Activated CD4-positive, alpha-beta T cell treated with anti-CD3 and anti-CD28 coated beads, Interleukin-2, Interleukin-4, amounts not matched to agents 100 ng/mL and 50 ng/mL, durations not matched to agents 16 hours and 8 hours (primary cell): Measurements from ENCODE around the gene TOM1.

Experiments
- DNase-seq: peaks from one replicate; pipeline ENCODE4 v3.0.0-alpha.2; 2020; ENCODE audit warnings: low spot score

TOM1 gene

DNA sequence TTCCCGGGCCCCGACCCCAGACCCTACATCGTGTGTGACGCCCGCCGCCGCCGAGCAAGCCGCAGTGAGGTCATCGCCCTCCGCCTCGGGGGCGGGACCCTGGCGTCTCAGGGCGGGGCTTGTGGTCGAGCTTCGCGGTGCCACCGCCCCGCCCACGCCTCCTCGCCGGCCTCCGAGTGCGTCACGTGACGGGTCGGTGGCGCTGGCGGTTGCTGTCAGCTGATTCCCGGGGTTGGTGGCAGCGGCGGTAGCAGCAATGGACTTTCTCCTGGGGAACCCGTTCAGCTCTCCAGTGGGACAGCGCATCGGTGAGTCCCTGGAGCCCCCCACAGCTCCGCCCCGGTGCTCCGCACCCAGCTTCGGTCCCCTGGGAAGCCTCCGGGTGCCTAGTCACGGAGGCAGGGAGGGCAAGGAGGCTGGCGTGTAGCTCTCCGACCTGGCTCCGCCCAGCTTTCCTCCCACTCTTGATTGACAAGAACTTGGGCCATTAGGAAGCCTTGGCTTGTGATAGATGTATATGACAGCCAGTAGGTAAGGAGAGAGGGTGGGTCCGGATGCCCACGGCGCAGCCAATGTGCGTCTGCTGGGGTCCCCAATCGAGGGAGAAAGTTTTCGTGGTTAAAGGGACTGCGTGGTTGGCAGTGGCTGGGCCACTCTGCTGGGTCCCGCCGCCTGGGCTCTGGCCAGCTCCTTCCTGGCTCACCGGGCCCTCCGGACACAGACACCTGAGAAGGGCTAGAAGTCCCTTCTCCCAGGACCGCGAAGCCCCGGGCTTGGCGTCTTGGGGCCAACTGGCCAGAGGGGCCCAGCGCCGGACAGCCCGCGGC, at the start of gene TOM1:
TOM1 (plus strand) TSS at position 222 of the 827 bp plus-strand sequence; CDS start at position 257, 35 bp downstream.
- peak; percentile 97 for DNase-seq

DNA sequence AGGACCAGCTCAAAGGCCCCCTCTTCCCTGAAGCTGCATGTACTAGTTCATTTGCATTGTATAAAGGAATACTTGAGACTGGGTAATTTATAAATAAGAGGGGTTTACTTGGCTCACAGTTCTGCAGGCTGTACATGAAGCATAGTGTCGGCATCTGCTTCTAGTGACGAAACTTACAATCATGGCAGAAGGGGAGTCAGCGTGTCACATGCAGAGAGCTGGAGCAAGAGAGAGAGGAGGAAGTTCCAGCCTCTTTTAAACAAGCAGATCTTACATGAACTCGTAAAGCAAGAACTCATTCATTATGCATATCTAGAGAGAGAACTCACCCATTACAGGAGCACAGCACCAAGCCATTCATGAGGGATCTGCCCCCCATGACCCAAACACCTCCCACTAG, 49.5 kb upstream of the TOM1 start:
- no peak for DNase-seq

DNA sequence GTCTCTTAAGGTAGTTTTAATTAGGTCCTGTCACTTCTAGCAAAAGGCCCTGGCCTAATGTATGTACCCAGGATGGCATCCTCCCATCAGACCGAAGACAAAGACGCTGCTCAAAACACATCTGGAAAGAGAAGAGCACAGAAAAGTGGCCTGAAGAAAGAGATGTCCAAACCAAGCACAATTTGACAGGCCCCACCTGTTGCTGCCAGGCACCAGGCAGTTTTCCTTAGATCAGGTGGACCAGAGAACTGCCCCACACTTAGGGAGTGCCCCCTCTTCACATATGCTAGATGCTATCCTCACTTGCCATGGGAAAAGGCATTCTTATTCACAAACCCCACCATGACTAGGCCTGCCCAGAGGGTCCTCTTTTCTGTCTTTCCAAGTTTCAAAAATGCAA, 45.7 kb upstream of the TOM1 start:
- no peak for DNase-seq

DNA sequence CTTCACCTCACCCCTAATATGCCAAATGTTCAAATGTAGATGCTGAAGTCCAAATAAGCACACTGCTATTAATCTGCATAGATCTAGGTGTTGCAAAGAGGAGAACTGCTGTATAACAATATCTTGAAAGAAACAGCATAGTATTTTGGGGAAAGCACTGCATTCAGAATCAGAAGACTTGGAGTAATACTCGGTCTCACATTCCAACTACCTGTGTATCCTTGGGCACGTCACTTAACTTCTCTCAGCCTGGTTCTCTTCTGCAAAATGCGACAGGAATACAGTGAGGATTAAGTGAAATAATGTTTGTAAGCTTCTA, 42.7 kb upstream of the TOM1 start:
- no peak for DNase-seq

DNA sequence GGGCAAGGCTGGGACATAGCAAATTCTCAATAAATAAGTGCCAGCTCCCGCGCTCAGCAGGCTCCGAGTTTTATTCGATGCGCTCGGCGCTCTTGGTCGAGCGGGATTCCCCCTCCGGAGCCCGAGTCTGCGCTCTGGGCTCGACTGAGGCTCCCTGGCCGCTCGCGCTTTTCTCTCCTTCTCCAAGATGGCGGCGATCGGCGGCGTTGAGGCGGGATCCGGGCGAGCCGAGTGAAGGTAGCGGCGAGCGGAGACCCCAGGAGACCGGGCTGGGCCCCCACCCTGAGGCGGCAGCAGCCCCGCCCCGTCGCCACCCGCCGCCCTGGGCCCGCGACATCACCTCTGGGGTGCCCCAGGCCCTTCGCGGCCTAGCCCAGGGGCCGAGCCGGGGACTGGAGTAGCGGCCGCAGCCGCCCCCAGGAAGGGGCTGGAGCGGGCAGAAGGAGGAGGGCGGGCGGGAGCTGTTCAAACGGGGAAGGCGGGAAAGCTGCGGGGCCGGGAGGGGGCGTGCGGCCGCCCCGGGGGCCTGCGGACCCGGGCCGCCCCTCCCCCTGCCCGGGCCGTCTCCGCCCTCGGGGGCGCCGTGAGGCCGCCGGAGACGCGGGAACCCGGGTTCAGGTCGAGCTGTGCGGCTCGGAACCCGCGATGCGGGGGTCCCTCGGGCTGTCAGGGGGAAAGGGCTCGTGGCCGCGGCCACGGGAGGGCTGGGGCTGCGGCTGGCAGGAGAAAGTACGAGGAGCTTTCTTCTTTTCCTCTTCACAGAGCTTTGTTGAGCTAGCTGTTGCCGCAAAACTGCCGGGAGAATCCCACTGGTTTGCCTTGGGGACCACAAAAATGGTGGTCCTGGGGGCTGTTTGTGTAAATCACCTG, 42.1 kb upstream of the TOM1 start, which contains the start of gene HMGXB4:
HMGXB4 (plus strand) TSS at position 173 of the 870 bp plus-strand sequence. CDS start 4,898 bp downstream, outside the sequence.
- DNase-seq, result peak; percentile 90

DNA sequence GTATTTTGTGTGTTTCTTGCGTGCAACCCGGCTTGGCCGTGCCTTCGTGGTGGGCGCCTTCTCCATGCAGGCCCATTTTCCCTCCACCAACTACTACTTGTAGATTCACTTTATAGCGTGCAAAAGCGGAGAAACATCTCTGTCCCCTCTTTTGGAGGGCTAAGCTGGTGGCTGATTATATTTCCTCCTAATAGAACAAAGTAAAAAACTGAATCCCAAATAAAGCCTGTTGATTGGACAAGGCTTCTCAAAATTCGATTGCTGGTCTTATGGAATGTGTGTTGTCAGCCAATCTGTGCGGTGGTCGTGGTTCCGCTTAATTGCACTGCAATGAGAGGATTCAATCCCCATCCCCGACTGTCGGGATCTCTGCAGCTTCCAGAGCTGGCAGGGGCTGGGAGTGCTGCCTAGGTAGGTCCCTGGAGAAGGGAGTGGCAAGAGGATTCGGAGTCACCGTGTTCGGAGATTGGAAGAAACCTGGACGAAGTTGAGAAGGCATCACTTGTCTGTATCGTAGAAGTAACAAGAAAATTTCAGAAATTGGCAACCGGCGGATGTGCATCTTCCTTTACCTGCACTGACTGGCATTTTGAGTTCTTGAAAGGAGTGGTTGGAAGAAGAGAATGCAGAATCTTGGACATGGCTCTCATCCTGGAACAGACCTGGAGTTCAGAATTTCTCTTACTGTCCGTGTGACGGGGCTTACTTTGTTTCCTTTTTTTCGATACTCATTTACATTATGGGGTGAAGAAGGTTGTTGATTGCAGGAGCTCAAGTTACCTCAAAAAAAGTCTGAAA, 41.3 kb upstream of the TOM1 start:
- peak; percentile 10 for DNase-seq

DNA sequence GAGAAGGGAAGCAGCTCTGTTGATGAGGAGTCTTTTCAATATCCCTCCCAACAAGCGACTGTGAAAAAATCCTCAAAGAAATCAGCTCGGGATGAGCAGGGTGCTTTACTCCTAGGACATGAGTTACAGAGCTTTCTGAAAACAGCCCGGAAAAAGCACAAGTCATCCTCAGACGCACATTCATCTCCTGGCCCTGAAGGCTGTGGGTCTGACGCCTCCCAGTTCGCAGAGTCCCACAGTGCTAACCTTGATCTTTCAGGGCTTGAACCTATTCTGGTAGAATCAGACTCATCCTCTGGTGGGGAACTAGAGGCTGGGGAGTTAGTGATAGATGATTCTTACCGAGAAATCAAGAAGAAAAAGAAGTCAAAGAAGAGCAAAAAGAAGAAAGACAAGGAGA, 34.7 kb upstream of the TOM1 start:
- no peak for DNase-seq

DNA sequence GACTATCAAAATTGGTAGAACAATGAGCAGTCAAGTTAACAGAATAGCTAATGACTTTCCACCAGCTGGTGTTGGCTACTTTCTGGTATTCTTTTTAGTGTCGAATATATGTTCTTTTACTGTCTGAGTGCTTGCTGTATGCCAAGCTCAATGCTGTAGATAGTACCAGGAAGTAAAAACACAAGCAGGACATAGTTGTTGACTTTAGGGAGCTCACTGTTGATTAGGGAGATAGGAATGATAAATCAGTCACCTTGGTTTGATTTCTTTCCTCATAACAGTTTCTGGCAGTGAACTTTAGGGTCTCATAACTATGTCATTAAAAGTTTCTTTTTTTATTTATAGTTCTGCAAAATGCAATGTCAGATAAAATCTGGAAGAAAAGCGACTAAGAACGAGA, 33.4 kb upstream of the TOM1 start:
- DNase-seq, result no peak

DNA sequence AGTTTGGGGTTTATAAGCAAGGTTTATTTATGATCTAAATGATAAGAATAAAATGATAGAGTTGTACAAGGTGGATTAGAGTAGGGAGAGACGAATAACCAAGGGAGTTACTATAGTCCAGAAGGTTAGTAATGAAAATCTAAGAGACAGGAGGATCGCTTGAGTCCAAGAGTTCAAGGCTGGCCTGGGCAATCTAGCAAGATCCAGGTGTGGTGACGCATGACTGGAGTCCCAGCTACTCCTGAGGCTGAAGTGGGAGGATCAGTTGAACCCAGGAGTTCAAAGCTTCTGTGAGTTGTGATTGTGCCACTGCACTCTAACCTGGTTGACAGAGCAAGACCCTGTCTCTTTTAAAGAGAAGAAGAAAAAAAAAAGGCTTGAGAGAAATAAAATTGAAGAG, 30.1 kb upstream of the TOM1 start:
- DNase-seq, result no peak

DNA sequence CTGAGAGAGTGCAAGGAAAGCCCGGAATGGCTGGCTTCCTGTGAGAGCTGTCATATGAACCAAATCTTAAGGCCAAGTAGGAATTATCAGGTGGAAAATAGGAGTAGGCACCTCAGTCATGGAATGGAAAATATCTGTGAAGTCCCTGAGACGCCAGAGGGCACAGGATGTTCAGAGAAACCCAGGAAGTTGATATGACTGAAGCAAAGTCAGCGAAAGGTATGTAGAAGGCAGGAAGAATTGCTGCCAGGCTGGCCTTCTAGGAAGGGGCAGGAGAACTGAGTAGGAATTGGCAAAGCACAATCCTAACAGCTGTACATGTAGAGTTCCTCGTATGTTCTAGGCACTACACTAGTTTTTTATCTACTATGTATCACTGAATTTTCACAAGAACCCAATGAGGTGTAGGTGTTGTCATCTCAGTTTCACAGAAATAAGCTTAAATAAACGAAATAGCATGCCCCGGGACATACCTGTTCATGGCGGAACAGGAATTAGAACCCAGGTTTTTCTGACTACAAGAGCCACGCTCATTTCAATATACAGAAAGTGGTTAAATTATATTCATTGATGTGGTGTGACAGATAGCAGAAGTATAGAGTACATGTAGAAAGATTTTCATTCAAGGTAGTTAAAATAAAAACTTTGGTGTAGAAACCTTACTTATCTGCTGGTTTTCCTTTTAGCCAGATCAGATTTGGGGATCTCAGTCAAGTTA, 25.4 kb upstream of the TOM1 start:
- no peak for DNase-seq

DNA sequence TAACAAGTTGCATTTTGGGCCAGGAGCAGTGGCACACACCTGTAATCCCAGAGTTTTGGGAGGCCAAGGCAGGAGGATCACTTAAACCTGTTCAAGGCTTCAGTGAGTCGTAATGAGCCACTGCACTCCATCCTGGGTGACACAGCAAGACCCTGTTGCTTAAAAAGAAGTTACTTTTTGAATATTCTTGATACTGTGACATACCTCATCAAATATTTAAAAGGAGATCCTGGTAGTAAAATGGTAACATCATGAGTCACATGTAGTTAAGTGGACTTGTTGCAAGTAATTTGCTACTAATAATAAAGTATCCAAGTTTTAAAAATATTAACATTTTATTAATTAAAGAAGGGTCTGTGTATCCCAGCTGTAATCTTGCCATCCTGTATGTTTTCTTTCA, 24.1 kb upstream of the TOM1 start:
- DNase-seq, result no peak

DNA sequence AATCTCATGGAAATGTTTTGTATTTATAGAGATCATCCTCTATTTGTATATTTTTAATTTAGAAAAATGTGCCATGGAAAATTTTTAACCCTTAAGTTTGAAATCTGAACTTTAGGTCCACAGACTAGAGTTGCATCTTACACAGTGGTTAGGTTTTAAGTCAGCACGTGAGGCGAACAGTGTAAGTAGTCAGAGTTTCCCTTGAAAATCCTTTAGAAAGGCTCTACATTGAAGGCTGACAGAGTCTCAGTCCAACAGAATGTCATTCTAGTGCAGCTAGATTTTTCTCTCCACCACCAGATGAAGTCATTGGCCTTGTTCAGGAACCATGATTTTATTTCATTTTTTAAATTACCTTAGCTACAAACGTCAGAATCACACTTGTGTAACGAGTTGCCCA, 23.7 kb upstream of the TOM1 start:
- DNase-seq, result no peak

DNA sequence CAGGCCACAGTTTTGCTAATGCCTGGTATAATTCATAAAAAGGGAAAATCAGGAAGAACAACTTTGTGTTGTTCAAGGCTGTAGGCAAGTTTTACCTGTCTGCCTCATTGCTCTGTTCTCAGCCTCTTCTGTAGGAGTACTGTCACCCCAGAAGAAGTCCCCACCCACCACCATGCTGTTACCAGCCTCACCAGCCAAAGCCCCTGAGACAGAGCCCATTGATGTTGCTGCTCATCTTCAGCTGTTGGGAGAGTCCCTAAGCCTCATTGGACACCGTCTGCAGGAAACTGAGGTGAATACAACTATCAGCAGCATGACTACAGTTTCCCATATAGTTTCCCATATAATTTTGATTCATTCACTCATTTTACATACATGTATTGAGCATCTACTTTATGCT, 11.6 kb upstream of the TOM1 start:
- no peak for DNase-seq

DNA sequence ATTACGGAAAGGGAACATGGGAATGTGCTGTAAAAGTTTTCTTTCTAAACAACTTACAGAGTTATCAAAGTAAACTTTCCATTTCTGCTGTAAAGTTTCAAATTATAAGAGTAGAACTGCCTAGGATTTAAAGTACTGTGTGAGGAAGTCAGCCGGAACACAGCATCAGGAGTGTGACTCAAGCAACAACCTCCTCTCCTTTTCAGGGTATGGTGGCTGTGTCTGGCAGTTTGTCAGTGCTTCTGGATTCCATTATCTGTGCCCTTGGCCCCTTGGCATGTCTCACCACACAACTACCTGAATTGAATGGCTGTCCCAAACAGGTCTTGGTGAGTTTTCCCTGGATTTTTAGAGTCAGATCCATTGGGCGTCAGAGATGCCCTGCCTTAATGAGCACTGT, 6.9 kb upstream of the TOM1 start:
- DNase-seq, result no peak

DNA sequence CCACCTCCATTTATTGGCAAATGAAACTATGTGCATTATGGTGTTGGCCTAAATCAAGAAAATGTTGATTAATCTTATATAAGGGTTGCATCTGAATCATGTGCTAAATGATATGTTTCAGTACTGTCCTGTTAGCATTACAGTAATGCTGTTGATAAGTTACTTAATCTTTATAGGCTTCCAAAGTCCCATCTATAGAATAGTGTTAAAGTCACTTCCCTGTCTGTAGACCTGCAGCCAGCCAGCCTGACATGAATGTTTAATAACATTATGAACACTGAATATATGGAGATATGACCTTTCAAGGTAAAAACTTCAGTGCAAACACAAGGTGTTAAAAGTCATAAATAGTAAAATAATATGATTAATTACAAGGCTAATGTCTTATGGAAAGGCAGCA, 3.6 kb upstream of the TOM1 start:
- no peak for DNase-seq

DNA sequence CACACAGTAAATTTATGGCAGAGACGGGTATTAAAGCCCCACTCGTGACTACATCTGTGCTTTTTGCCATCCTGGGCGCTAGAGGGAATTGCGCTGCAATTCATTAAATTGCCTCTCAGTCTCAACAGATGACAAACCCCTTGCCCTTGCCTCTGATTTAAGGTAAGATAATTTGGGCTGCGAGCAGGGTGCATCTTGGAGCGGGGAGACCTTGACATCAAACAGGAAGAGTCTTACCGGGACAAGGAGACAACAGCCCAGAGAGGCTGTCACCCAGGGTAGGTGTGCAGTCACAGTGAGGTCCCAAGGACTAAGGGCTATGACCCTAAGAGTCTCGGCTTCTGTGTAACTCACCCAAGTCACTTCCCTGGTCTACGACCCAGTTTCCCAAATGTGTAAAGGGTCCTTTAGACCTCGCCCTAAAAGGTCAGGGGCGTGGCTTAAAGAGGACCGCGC, 449 bp upstream of the TOM1 start:
- DNase-seq, result no peak

DNA sequence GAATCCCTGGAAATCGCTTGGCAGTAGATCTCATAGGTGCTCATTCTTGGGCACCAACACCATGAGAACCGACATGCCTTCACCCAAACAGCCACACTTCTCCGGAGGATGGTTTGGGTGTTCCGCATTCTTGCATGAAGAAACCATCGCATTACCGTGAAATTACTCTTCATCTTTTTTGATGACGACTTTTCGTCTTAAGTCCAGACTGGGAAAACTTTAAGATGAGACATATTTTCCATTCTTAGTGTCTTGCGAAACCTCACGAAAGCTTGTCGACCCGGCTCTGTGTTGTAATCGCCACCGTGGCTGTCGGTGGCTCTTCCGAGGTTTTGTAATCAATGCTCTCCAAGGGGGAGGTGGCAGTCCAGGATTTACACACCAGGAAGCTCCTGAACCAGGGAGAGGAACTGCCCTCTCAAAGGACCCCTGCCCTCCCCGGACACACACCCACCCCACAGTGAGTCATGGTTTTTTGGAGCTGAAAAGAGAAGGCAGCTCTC, 1.7 kb downstream of the TOM1 start:
- no peak for DNase-seq

DNA sequence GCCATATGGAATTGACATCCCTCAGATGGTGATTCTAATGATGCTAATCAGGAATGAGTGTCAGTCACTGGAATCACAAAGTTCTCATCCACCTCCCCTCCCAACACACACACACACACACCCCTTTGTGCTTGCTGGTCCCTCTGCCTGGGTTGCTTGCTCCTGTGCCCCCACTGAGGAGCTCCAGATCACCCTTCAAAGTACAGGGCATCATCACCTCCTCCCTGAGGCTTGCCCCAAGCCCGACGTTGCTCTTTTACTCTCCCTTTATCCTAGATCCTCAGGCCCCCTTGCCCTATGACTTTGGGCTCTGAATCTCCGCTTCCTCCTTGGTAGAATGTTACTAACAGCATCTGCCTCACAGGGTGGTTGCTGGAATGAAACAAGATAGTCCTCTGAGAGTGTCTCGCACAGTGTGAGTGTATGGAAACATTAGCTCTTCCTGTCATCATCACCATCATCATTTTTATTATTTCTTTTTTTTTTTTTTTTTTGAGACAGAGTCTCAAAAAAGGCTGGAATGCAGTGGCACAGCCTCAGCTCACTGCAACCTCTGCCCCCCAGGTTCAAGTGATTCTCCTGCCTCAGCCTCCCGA, 3.4 kb downstream of the TOM1 start:
- DNase-seq, result no peak

DNA sequence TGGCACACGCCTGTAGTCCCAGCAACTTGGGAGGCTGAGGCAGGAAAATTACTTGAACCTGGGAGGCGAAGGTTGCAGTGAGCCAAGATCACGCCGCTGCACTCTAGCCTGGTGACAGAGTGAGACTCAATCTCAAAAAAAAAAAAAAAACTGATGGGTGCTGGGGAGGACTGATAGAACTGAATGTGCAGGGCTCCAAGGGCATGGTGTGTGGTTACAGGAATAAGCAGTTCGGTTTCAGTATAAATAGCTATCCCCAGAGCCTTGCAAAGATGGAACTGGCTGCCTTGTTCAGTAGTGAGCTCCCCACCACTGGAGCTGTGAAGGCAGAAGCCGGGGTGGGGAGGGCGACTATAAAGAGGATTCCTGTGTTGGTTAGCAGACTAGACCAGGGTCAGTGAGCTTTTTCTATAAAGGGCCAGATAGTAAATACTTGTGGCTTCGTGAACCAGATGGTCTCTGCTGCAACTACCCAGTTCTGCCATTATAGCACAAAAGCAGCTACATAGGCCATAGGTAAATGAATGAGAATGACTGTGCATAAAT, 5.9 kb downstream of the TOM1 start:
- no peak for DNase-seq

DNA sequence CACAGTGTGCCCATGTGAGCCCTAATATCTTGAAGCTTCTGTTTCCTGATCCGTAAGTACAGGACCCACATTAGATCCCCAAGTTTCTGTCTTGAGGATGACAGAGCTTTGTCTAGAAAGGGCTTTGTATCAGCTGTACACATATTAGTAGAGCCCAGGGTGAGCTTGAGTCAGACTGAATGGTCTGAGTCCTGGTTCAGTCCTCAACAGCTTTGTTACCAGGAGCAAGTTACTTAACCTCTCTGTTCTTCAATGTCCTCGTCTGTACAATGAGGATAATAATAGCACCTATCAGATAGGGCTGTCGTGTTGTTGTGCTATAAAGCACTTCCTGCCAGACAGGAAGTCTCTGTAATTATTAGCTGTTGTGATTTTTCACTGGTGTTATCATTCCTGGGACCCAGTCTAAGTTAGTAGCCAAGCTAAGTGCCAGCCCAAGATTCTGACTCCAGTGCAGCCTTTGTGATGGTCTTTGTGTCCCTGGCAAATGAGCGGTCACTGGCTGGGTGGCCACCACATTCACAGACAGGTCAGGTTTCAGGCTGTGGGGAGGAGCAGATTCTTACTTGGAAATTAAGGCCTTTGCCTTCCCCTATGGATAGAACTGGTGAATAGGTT, 6.8 kb downstream of the TOM1 start:
- no peak for DNase-seq
